A204.1 (cell line): Measurements from ENCODE around the gene PCDHA8.
"Not testable (repeated sequence)": the region's sequence is repeated elsewhere in the genome, so short reads cannot be mapped to it uniquely, and the experiment has no call there.

Experiments
- FAIRE-seq: peaks from 2 replicates; lab custom pipeline; 2012; peaks lifted over from hg19 to GRCh38; lab: Jason Lieb, UNC

Gene PCDHA8

DNA sequence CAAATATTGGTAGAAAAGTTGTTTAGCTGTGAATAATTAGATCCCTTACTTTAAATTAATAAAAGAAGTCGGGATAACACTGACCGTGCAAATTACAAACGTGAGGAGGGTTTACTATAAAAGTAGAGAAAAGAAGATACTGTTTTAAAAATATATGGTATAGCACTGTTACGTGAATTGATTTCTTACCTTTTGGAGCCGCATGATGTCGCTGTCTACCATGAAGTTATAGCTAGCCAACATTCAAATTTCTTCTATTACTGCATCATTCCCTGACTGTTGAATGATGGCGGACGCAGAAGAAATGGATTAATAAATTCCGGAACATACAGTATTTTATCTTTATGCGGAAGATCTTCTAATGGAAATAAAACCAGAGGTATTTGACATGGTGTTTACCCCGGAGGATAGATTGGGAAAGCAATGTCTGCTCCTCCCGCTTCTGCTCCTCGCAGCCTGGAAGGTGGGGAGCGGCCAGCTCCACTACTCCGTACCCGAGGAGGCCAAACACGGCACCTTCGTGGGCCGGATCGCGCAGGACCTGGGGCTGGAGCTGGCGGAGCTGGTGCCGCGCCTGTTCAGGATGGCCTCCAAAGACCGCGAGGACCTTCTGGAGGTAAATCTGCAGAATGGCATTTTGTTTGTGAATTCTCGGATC is 13.2 kb upstream of the PCDHA8 start, which contains the start of gene PCDHA6:
Gene PCDHA6, plus strand, starts transcription at position 257 of the 658 bp plus-strand sequence. Its CDS starts 132 bp downstream, at position 389.
- FAIRE-seq = peak; percentile 99

DNA sequence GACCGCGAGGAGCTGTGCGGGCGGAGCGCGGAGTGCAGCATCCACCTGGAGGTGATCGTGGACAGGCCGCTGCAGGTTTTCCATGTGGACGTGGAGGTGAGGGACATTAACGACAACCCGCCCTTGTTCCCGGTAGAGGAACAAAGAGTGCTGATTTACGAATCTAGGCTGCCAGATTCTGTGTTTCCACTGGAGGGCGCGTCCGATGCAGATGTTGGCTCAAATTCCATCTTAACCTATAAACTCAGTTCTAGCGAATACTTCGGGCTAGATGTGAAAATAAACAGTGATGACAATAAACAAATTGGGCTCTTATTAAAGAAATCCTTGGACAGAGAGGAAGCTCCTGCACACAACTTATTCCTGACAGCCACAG is 12.6 kb upstream of the PCDHA8 start:
- peak; percentile 39 for FAIRE-seq

DNA sequence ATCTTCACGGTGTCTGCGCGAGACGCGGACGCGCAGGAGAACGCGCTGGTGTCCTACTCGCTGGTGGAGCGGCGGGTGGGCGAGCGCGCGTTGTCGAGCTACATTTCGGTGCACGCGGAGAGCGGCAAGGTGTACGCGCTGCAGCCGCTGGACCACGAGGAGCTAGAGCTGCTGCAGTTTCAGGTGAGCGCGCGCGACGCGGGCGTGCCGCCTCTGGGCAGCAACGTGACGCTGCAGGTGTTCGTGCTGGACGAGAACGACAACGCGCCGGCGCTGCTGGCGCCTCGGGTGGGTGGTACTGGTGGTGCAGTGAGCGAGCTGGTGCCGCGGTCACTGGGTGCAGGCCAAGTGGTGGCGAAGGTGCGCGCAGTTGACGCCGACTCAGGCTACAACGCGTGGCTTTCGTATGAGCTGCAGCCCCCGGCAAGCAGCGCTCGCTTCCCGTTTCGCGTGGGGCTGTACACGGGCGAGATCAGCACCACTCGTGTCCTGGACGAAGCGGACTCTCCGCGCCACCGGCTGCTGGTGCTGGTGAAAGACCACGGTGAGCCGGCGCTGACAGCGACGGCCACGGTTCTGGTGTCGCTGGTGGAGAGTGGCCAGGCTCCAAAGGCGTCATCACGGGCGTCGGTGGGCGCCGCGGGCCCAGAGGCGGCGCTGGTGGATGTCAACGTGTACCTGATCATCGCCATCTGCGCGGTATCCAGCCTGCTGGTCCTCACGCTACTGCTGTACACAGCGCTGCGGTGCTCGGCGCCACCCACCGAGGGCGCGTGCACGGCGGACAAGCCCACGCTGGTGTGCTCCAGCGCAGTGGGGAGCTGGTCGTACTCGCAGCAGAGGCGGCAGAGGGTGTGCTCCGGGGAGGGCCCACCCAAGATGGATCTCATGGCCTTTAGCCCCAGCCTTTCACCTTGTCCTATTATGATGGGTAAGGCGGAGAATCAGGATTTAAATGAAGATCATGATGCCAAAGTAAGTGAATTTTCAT is 11.2 kb upstream of the PCDHA8 start:
- FAIRE-seq = not testable (repeated sequence)

DNA sequence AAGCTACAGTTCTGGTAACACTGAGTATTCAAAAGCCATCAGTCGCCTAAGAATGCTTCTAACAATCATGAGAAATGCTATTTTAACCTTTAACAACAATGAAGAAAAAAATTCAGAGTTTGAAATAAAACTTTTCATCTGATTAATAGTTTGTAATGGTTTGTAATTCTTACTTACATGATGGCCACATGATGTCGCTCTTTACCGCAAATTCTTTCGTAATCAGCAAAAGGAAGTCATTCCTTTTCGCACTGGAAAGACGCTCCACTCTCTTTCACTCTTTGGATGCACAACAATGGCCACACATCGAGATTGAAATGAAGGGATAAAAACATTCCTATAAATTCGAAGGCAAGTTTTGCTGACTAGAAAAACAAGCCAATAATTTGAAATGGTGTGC is 7.0 kb upstream of the PCDHA8 start, which contains the start of gene PCDHA7:
Gene PCDHA7, plus strand, starts transcription at position 277 of the 400 bp plus-strand sequence. Its CDS starts 115 bp downstream, at position 392.
- FAIRE-seq = no peak

DNA sequence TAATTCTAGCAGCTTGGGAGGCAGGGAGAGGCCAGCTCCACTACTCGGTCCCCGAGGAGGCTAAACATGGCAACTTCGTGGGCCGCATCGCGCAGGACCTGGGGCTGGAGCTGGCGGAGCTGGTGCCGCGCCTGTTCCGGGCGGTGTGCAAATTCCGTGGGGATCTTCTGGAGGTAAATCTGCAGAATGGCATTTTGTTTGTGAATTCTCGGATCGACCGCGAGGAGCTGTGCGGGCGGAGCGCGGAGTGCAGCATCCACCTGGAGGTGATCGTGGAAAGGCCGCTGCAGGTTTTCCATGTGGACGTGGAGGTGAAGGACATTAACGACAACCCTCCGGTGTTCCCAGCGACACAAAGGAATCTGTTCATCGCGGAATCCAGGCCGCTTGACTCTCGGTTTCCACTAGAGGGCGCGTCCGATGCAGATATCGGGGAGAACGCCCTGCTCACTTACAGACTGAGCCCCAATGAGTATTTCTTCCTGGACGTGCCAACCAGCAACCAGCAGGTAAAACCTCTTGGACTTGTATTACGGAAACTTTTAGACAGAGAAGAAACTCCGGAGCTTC is 6.5 kb upstream of the PCDHA8 start:
- FAIRE-seq = not testable (repeated sequence)

DNA sequence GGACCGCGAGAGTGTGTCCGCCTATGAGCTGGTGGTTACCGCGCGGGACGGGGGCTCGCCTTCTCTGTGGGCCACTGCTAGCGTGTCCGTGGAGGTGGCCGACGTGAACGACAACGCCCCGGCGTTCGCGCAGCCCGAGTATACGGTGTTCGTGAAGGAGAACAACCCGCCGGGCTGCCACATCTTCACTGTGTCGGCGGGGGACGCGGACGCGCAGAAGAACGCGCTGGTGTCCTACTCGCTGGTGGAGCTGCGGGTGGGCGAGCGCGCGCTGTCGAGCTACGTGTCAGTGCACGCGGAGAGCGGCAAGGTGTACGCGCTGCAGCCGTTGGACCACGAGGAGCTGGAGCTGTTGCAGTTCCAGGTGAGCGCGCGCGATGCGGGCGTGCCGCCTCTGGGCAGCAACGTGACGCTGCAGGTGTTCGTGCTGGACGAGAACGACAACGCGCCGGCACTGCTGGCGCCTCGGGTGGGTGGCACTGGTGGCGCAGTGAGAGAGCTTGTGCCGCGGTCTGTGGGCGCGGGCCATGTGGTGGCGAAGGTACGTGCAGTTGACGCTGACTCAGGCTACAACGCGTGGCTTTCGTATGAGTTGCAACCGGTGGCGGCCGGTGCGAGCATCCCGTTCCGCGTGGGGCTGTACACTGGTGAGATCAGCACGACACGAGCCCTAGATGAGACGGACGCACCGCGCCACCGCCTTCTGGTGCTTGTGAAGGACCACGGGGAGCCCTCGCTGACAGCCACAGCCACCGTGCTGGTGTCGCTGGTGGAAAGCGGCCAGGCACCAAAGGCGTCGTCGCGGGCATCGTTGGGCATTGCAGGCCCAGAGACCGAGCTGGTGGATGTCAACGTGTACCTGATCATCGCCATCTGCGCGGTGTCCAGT is 5.1 kb upstream of the PCDHA8 start:
- no peak for FAIRE-seq

DNA sequence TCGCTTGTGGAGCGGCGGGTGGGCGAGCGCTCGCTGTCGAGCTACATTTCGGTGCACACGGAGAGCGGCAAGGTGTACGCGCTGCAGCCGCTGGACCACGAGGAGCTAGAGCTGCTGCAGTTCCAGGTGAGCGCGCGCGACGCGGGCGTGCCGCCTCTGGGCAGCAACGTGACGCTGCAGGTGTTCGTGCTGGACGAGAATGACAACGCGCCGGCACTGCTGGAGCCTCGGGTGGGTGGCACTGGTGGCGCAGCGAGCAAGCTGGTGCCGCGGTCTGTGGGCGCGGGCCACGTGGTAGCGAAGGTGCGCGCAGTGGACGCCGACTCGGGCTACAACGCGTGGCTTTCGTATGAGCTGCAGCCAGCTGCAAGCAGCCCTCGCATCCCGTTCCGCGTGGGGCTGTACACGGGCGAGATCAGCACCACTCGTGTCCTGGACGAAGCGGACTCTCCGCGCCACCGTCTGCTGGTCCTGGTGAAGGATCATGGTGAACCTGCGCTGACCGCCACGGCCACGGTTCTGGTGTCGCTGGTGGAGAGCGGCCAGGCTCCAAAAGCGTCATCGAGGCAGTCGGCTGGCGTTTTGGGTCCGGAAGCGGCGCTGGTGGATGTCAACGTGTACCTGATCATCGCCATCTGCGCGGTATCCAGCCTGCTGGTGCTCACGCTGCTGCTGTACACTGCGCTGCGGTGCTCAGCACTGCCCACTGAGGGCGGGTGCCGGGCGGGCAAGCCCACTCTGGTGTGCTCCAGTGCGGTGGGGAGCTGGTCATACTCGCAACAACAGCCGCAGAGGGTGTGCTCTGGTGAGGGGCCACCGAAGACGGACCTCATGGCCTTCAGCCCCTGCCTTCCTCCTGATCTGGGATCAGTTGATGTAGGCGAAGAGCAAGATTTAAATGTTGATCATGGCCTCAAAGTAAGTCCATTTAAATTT is 2.1 kb downstream of the PCDHA8 start:
- no peak for FAIRE-seq

DNA sequence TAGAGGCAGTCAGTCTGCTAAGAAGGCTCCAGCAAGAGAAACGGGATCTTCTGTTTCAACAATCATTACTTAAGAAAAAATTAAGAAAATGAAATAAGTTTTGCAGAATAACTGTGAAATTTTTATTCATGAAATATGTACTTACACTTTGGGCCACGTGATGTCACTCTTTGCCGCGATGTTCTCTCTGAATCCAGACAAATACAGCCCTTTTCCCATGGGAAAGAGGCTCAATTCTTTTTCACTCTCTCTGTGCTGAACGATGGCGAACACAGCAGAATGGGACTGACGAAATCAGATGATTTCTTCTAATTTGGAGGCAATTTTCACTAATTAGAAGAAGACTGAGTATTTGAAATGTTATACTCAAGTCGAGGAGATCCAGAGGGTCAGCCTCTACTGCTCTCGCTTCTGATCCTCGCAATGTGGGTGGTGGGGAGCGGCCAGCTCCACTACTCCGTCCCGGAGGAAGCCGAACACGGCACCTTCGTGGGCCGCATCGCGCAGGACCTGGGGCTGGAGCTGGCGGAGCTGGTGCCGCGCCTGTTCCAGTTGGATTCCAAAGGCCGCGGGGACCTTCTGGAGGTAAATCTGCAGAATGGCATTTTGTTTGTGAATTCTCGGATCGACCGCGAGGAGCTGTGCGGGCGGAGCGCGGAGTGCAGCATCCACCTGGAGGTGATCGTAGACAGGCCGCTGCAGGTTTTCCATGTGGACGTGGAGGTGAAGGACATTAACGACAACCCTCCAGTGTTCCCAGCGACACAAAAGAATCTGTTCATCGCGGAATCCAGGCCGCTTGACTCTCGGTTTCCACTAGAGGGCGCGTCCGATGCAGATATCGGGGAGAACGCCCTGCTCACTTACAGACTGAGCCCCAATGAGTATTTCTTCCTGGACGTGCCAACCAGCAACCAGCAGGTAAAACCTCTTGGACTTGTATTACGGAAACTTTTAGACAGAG is 7.4 kb downstream of the PCDHA8 start, which contains the start of gene PCDHA9:
Gene PCDHA9, plus strand, starts transcription at position 244 of the 964 bp plus-strand sequence. Its CDS starts 114 bp downstream, at position 358.
- not testable (repeated sequence) for FAIRE-seq

DNA sequence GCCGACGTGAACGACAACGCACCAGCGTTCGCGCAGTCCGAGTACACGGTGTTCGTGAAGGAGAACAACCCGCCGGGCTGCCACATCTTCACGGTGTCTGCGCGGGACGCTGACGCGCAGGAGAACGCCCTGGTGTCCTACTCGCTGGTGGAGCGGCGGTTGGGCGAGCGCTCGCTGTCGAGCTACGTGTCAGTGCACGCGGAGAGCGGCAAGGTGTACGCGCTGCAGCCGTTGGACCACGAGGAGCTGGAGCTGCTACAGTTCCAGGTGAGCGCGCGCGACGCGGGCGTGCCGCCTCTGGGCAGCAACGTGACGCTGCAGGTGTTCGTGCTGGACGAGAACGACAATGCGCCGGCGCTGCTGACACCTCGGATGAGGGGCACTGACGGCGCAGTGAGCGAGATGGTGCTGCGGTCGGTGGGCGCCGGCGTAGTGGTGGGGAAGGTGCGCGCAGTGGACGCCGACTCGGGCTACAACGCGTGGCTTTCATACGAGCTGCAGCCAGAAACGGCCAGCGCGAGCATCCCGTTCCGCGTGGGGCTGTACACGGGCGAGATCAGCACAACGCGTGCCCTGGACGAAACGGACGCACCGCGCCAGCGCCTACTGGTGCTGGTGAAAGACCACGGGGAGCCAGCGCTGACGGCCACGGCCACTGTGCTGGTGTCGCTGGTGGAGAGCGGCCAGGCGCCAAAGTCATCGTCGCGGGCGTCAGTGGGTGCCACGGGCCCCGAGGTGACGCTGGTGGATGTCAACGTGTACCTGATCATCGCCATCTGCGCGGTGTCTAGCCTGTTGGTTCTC is 9.0 kb downstream of the PCDHA8 start:
- not testable (repeated sequence) for FAIRE-seq

DNA sequence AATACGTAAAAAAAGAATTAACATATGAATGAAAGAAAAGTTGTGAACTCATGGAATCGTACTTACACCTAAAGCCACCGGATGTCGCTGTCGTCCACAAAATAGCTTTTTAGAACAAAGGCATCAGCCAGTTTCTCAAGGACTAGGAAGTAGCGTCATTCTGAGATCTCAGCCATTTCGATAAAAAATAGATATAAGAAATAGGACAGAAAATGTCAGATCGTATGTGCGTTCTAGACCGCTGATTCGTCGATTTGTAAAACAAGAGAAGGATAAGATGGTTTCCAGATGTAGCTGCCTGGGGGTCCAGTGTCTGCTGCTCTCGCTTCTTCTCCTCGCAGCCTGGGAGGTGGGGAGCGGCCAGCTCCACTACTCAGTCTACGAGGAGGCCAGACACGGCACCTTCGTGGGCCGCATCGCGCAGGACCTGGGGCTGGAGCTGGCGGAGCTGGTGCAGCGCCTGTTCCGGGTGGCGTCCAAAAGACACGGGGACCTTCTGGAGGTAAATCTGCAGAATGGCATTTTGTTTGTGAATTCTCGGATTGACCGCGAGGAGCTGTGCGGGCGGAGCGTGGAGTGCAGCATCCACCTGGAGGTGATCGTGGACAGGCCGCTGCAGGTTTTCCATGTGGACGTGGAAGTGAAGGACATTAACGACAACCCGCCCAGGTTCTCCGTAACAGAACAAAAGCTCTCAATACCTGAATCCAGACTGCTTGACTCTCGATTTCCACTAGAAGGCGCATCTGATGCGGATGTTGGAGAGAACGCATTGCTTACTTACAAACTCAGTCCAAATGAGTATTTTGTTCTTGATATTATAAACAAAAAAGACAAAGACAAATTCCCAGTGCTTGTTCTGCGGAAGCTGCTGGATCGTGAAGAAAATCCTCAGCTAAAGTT is 15.0 kb downstream of the PCDHA8 start, which contains the start of gene PCDHA10:
Gene PCDHA10, plus strand, starts transcription at position 126 of the 903 bp plus-strand sequence. Its CDS starts 152 bp downstream, at position 278.
- peak; percentile 98 for FAIRE-seq

DNA sequence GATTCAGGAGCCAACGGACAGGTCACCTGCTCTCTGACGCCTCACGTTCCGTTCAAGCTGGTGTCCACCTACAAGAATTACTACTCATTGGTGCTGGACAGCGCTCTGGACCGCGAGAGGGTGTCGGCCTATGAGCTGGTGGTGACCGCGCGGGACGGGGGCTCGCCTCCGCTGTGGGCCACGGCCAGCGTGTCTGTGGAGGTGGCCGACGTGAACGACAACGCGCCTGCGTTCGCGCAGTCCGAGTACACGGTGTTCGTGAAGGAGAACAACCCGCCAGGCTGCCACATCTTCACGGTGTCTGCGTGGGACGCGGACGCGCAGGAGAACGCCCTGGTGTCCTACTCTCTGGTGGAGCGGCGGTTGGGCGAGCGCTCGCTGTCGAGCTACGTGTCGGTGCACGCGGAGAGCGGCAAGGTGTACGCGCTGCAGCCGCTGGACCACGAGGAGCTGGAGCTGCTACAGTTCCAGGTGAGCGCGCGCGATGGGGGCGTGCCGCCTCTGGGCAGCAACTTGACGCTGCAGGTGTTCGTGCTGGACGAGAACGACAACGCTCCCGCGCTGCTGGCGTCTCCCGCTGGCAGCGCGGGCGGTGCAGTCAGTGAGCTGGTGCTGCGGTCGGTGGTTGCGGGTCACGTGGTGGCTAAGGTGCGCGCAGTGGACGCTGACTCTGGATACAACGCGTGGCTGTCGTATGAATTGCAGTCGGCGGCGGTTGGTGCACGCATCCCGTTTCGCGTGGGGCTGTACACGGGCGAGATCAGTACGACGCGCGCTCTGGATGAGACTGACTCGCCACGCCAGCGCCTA is 16.4 kb downstream of the PCDHA8 start:
- FAIRE-seq = no peak

DNA sequence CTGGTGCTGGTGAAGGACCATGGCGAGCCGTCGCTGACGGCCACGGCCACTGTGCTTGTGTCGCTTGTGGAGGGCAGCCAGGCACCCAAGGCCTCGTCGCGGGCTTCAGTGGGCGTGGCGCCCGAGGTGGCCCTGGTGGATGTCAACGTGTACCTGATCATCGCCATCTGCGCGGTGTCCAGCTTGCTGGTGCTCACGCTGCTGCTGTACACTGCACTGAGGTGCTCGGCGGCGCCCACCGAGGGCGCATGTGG is 16.9 kb downstream of the PCDHA8 start:
- no peak for FAIRE-seq

DNA sequence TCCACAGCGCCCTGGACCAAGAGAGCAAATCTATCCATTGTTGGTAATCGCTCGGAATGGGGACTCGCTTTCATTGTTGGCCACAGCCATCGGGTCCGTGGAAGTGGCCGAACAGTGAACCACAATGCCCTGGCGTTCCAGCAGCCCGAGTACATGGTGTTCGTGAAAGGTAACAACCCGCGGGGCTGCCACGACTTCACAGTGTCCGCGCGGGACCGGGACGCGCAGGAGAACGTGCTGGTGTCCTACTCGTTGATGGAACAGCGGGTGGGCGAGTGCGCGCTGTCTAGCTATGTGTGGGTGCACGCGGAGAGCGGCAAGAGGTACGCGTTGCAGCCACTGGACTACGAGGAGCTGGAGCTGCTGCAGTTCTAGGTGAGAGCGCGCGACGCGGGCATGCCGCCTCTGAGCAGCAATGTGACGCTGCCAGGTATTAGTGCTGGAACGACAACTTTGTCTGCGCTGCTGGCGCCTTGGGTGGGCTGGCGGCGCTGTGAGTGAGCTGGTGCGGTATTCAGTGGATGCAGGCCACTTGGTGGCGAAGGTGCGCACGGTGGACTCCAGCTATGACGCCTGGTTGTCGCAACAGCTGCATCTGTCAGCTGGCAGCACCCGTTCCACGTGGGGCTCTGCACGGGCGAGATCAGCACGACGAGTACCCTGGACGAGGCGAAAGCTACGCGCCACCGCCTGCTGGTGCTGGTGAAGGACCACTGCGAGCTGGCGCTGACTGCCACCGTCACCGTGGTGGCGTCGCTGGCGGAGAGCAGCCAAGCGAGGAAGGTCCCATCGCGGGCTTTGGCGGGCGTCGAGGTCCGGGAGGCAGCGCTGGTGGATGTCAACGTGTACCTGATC is 21.7 kb downstream of the PCDHA8 start:
- no peak for FAIRE-seq

DNA sequence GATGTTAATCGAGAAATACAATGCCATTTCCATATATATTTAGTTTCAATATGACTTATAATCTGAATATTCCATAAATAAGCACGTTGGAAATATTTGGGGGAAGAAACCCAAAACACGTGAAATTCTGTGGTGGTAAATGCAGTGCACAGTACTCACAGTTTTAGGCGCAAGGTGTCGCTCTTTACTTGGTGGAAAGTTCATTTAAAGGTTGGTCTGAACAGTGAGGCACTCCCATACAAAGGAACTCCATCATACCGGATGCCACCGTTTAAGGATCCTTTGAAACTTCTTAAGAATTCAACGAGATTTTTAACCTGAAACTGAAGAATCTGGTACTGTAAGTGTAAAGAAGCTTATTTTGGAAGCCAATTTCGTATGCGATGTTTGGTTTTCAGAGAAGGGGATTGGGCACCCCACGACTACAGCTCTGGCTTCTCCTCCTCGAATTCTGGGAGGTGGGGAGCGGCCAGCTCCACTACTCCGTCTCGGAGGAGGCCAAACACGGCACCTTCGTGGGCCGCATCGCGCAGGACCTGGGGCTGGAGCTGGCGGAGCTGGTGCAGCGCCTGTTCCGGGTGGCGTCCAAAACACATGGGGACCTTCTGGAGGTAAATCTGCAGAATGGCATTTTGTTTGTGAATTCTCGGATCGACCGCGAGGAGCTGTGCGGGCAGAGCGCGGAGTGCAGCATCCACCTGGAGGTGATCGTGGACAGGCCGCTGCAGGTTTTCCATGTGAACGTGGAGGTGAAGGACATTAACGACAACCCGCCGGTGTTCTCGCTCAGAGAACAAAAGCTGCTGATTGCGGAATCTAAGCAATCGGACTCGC is 28.0 kb downstream of the PCDHA8 start, which contains the start of gene PCDHA11:
Gene PCDHA11, plus strand, starts transcription at position 237 of the 834 bp plus-strand sequence. Its CDS starts 147 bp downstream, at position 384.
- peak; percentile 97 for FAIRE-seq

DNA sequence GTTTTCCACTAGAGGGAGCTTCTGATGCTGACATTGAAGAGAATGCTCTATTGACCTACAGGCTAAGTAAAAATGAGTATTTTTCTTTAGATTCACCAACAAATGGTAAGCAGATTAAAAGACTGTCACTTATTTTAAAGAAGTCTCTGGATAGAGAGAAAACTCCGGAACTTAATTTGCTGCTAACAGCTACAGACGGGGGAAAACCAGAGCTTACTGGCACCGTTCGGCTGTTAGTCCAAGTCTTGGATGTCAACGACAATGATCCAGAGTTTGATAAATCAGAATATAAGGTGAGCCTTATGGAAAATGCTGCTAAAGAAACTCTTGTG is 28.5 kb downstream of the PCDHA8 start:
- FAIRE-seq = peak; percentile 75
